GM19025 (cell line): ENCODE results near the gene RNF166.

ENCODE experiments used
- ATAC-seq: cut with Tn5 transposase; IDR thresholded peaks from one replicate; pipeline ENCODE4 v1.9.1; 2021; ENCODE audit warnings: mild to moderate bottlenecking, low read depth, moderate library complexity; ENCODE audit not compliant: unreplicated experiment

RNF166 gene

GRCh38 chr16:88695753-88696152 is 10.5 kb downstream of the RNF166 start:
- no peak for ATAC-seq

- no peak for ATAC-seq
These were observed 11.0 kb downstream of the RNF166 start for GRCh38 chr16:88695218-88695617.

- no peak for ATAC-seq
These were observed 11.8 kb downstream of the RNF166 start for GRCh38 chr16:88694221-88695087.

- no peak for ATAC-seq
These were observed 12.6 kb downstream of the RNF166 start for GRCh38 chr16:88693420-88694177.

- ATAC-seq, result no peak
These were observed 13.3 kb downstream of the RNF166 start for GRCh38 chr16:88692861-88693260.

GRCh38 chr16:88691924-88692560 is 14.2 kb downstream of the RNF166 start:
- ATAC-seq, result no peak

GRCh38 chr16:88691129-88691813 is 14.9 kb downstream of the RNF166 start:
- no peak for ATAC-seq

- ATAC-seq, result no peak
These were observed 15.7 kb downstream of the RNF166 start for GRCh38 chr16:88690341-88691128.

GRCh38 chr16:88688013-88688778 is 18.0 kb downstream of the RNF166 start:
- ATAC-seq, result no peak

- ATAC-seq, result no peak
These were observed 18.6 kb downstream of the RNF166 start for GRCh38 chr16:88687676-88688012.

- ATAC-seq, result no peak
These were observed 19.0 kb downstream of the RNF166 start for GRCh38 chr16:88687254-88687576.

- peak; percentile 77 for ATAC-seq
These were observed 19.6 kb downstream of the RNF166 start, which contains the start of gene SNAI3 for GRCh38 chr16:88686439-88687253. Gene SNAI3, minus strand, starts transcription at chr16:88686507. Its CDS starts 101 bp downstream, at chr16:88686406.

- peak; percentile 17 for ATAC-seq
These were observed 20.2 kb downstream of the RNF166 start for GRCh38 chr16:88686062-88686438.

- ATAC-seq, result no peak
These were observed 20.8 kb downstream of the RNF166 start for GRCh38 chr16:88685156-88686061.

- ATAC-seq, result no peak
These were observed 21.5 kb downstream of the RNF166 start for GRCh38 chr16:88684569-88685155.

GRCh38 chr16:88681709-88682451 is 24.3 kb downstream of the RNF166 start:
- peak; percentile 52 for ATAC-seq
